Activated T-cell treated with anti-CD3 and anti-CD28 coated beads for 48 hours (primary cell): ENCODE results near the gene TCF15.
"Not testable (repeated sequence)": the region's sequence is repeated elsewhere in the genome, so short reads cannot be mapped to it uniquely, and the experiment has no call there.

Experiments used
- DNase-seq: peaks from one replicate; pipeline ENCODE4 v3.0.0-alpha.2; 2020; ENCODE audit warnings: low read depth

The TCF15 gene

GRCh38 chr20:642013-642397 is 31.9 kb upstream of the TCF15 start:
- not testable (repeated sequence) for DNase-seq

- no peak for DNase-seq
Measured at GRCh38 chr20:641516-641875, 31.4 kb upstream of the TCF15 start.

GRCh38 chr20:640674-641515 is 30.8 kb upstream of the TCF15 start:
- DNase-seq, result no peak

- DNase-seq, result no peak
Measured at GRCh38 chr20:638579-638978, 28.5 kb upstream of the TCF15 start.

- DNase-seq, result no peak
Measured at GRCh38 chr20:637559-637958, 27.4 kb upstream of the TCF15 start.

- DNase-seq, result no peak
Measured at GRCh38 chr20:635893-636338, 25.8 kb upstream of the TCF15 start.

GRCh38 chr20:635028-635892 is 25.2 kb upstream of the TCF15 start:
- DNase-seq, result no peak

GRCh38 chr20:634148-634925 is 24.2 kb upstream of the TCF15 start:
- DNase-seq, result no peak

GRCh38 chr20:631101-631500 is 21.0 kb upstream of the TCF15 start:
- no peak for DNase-seq

- DNase-seq, result no peak
Measured at GRCh38 chr20:626579-626978, 16.5 kb upstream of the TCF15 start.

- DNase-seq, result no peak
Measured at GRCh38 chr20:625360-625932, 15.3 kb upstream of the TCF15 start.

GRCh38 chr20:623704-624103 is 13.6 kb upstream of the TCF15 start:
- DNase-seq, result no peak

- no peak for DNase-seq
Measured at GRCh38 chr20:623021-623420, 12.9 kb upstream of the TCF15 start.

GRCh38 chr20:622161-622560 is 12.1 kb upstream of the TCF15 start:
- DNase-seq, result no peak

- no peak for DNase-seq
Measured at GRCh38 chr20:621125-621756, 11.1 kb upstream of the TCF15 start.

- no peak for DNase-seq
Measured at GRCh38 chr20:620246-620645, 10.1 kb upstream of the TCF15 start.

GRCh38 chr20:618980-619379 is 8.9 kb upstream of the TCF15 start:
- DNase-seq, result no peak

GRCh38 chr20:617934-618690 is 8.0 kb upstream of the TCF15 start:
- no peak for DNase-seq

- no peak for DNase-seq
Measured at GRCh38 chr20:615514-615913, 5.4 kb upstream of the TCF15 start.

GRCh38 chr20:611843-612185 is 1.7 kb upstream of the TCF15 start:
- DNase-seq, result no peak
